Measurements from ENCODE around the gene BET1L.
A peak's percentile ranks its signal among the peaks of the same experiment; 100 is the strongest.

BET1L gene

GRCh38 chr11:208181-208916 is 1.1 kb upstream of the BET1L start:
- H3K4me3 ChIP-seq (ENCODE audit: low read depth, low read length): peak overlapping the region; percentile 84
- peak overlapping the region; percentile 74 for H3K9ac ChIP-seq (ENCODE audit: low read depth, low read length)
- no peaks in the 10 kb centered on the region for H3K9me3 ChIP-seq (ENCODE audit: control insufficient read depth, insufficient read depth, low read length)
- peaks cover 7% of the 10 kb centered on the region; the same call in 1 of the 2 replicates for H3K4me1 ChIP-seq (ENCODE audit: control insufficient read depth, insufficient read depth, low read length)
- H3K27ac ChIP-seq (ENCODE audit: low read depth, low read length): peak overlapping the region; percentile 98
- H3K36me3 ChIP-seq (ENCODE audit: control insufficient read depth, insufficient read depth, low read length): peaks cover 58% of the 10 kb centered on the region
- H3K27me3 ChIP-seq (ENCODE audit: control insufficient read depth, insufficient read depth, low read length): no peaks in the 10 kb centered on the region

DNA sequence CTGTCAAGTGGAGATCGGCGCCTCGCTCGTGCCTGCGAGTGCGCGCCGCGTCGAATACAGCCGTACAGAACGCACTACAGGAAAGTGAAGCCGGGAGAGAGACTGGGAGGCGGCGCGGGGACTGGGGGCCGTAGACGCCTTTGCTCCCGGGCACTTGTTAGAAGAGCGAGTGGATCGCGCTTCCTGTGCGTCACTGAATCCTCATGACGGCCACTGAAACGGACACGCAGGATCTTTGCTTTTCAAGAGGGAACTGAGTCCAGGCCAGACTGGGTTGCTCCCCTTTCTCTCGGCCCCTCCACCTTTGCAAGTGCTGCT is 623 bp upstream of the BET1L start:
- peaks cover 7% of the 10 kb centered on the region; the same call in 1 of the 2 replicates for H3K4me1 ChIP-seq (ENCODE audit: control insufficient read depth, insufficient read depth, low read length)
- H3K9me3 ChIP-seq (ENCODE audit: control insufficient read depth, insufficient read depth, low read length): no peaks in the 10 kb centered on the region
- H3K4me3 ChIP-seq (ENCODE audit: low read depth, low read length): peak overlapping the region; percentile 84
- H3K9ac ChIP-seq (ENCODE audit: low read depth, low read length): peak overlapping the region; percentile 74
- peak overlapping the region; percentile 98 for H3K27ac ChIP-seq (ENCODE audit: low read depth, low read length)
- H3K36me3 ChIP-seq (ENCODE audit: control insufficient read depth, insufficient read depth, low read length): peaks cover 53% of the 10 kb centered on the region
- no peaks in the 10 kb centered on the region for H3K27me3 ChIP-seq (ENCODE audit: control insufficient read depth, insufficient read depth, low read length)

GRCh38 chr11:206526-207207 is 532 bp downstream of the BET1L start:
- peak overlapping the region; percentile 84 for H3K4me3 ChIP-seq (ENCODE audit: low read depth, low read length)
- H3K27ac ChIP-seq (ENCODE audit: low read depth, low read length): peak overlapping the region; percentile 48
- H3K4me1 ChIP-seq (ENCODE audit: control insufficient read depth, insufficient read depth, low read length): peaks cover 7% of the 10 kb centered on the region; the same call in 1 of the 2 replicates
- no peaks in the 10 kb centered on the region for H3K9me3 ChIP-seq (ENCODE audit: control insufficient read depth, insufficient read depth, low read length)
- peaks cover 41% of the 10 kb centered on the region for H3K36me3 ChIP-seq (ENCODE audit: control insufficient read depth, insufficient read depth, low read length)
- H3K27me3 ChIP-seq (ENCODE audit: control insufficient read depth, insufficient read depth, low read length): no peaks in the 10 kb centered on the region
- H3K9ac ChIP-seq (ENCODE audit: low read depth, low read length): peak overlapping the region; percentile 81

- H3K27me3 ChIP-seq (ENCODE audit: control insufficient read depth, insufficient read depth, low read length): no peaks in the 10 kb centered on the region
- H3K36me3 ChIP-seq (ENCODE audit: control insufficient read depth, insufficient read depth, low read length): peaks cover 35% of the 10 kb centered on the region
- peak overlapping the region; percentile 84 for H3K4me3 ChIP-seq (ENCODE audit: low read depth, low read length)
- peaks cover 7% of the 10 kb centered on the region; the same call in 1 of the 2 replicates for H3K4me1 ChIP-seq (ENCODE audit: control insufficient read depth, insufficient read depth, low read length)
- no peak overlapping the region for H3K9ac ChIP-seq (ENCODE audit: low read depth, low read length)
- H3K27ac ChIP-seq (ENCODE audit: low read depth, low read length): no peak overlapping the region
- H3K9me3 ChIP-seq (ENCODE audit: control insufficient read depth, insufficient read depth, low read length): no peaks in the 10 kb centered on the region
These were observed 1.2 kb downstream of the BET1L start for GRCh38 chr11:206002-206384.

GRCh38 chr11:205221-206001 is 1.8 kb downstream of the BET1L start:
- Histone ChIP-seq H3K27ac (ENCODE audit: low read depth, low read length) (no peak overlapping the region), H3K9ac (ENCODE audit: low read depth, low read length) (no peak overlapping the region), H3K9me3 (ENCODE audit: control insufficient read depth, insufficient read depth, low read length) (no peaks in the 10 kb centered on the region), H3K36me3 (ENCODE audit: control insufficient read depth, insufficient read depth, low read length) (peaks cover 29% of the 10 kb centered on the region), H3K27me3 (ENCODE audit: control insufficient read depth, insufficient read depth, low read length) (no peaks in the 10 kb centered on the region), H3K4me1 (ENCODE audit: control insufficient read depth, insufficient read depth, low read length) (peaks cover 7% of the 10 kb centered on the region; the same call in 1 of the 2 replicates), H3K4me3 (ENCODE audit: low read depth, low read length) (no peak overlapping the region)

DNA sequence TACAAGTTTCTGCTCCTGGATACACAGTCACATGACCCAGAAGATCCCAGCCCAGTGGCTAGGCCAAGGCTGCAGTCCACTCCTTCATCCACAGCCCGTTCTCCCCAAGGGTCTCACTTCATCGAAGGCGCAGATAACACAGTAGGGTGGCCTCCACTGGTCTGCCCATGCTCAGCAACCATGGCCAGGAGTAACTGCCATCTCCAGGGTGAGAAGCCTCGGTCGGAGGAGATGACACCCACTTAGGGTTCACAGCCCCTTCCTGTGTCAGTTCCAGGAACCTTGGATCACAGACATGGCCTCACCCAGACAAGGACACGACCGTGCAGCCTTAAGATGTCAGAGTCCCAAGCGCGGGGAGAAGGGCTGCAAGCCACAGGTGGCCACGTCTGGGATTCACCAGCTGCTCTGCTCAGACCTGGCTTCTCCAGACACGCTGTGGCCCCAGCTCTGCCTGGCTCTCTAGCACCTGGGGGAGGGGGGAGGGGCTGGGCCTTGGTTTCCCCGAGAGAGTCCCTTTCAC is 2.6 kb downstream of the BET1L start:
- Histone ChIP-seq H3K27ac (ENCODE audit: low read depth, low read length) (no peak overlapping the region), H3K4me1 (ENCODE audit: control insufficient read depth, insufficient read depth, low read length) (peaks cover 7% of the 10 kb centered on the region; the same call in 1 of the 2 replicates), H3K4me3 (ENCODE audit: low read depth, low read length) (no peak overlapping the region), H3K27me3 (ENCODE audit: control insufficient read depth, insufficient read depth, low read length) (no peaks in the 10 kb centered on the region), H3K36me3 (ENCODE audit: control insufficient read depth, insufficient read depth, low read length) (peaks cover 21% of the 10 kb centered on the region), H3K9me3 (ENCODE audit: control insufficient read depth, insufficient read depth, low read length) (no peaks in the 10 kb centered on the region), H3K9ac (ENCODE audit: low read depth, low read length) (no peak overlapping the region)

GRCh38 chr11:203945-204586 is 3.1 kb downstream of the BET1L start:
- peaks cover 19% of the 10 kb centered on the region for H3K36me3 ChIP-seq (ENCODE audit: control insufficient read depth, insufficient read depth, low read length)

GRCh38 chr11:203056-203944 is 3.9 kb downstream of the BET1L start:
- Histone ChIP-seq H3K9me3 (ENCODE audit: control insufficient read depth, insufficient read depth, low read length) (no peaks in the 10 kb centered on the region), H3K9ac (ENCODE audit: low read depth, low read length) (no peak overlapping the region), H3K4me3 (ENCODE audit: low read depth, low read length) (no peak overlapping the region), H3K4me1 (ENCODE audit: control insufficient read depth, insufficient read depth, low read length) (peaks cover 7% of the 10 kb centered on the region; the same call in 1 of the 2 replicates), H3K36me3 (ENCODE audit: control insufficient read depth, insufficient read depth, low read length) (peaks cover 19% of the 10 kb centered on the region), H3K27me3 (ENCODE audit: control insufficient read depth, insufficient read depth, low read length) (no peaks in the 10 kb centered on the region), H3K27ac (ENCODE audit: low read depth, low read length) (no peak overlapping the region)

More at GRCh38 chr11:203945-204586, 3.1 kb downstream of the BET1L start:
- Histone ChIP-seq H3K4me1 (ENCODE audit: control insufficient read depth, insufficient read depth, low read length) (peaks cover 7% of the 10 kb centered on the region; the same call in 1 of the 2 replicates), H3K9ac (ENCODE audit: low read depth, low read length) (no peak overlapping the region), H3K9me3 (ENCODE audit: control insufficient read depth, insufficient read depth, low read length) (no peaks in the 10 kb centered on the region), H3K27ac (ENCODE audit: low read depth, low read length) (no peak overlapping the region), H3K4me3 (ENCODE audit: low read depth, low read length) (no peak overlapping the region), H3K27me3 (ENCODE audit: control insufficient read depth, insufficient read depth, low read length) (no peaks in the 10 kb centered on the region)

DNA sequence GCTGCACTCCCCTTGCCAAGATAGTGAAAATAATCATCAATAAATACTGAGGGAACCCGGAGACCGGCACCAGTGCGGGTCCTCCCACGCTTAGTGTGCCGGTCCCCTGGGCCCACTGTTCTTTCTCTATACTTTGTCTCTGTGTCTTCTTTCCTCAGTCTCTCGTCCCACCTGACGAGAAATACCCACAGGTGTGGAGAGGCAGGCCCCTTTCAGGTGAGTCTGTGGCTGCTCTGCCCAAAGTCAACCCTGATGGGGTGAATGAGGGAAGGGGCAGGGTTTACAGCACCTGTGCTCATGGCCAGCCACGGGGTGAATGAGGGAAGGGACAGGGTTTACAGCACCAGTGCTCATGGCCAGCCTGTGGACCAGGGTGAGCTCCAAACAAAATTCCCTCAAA is 4.7 kb downstream of the BET1L start:
- Histone ChIP-seq H3K36me3 (ENCODE audit: control insufficient read depth, insufficient read depth, low read length) (peaks cover 19% of the 10 kb centered on the region), H3K9ac (ENCODE audit: low read depth, low read length) (no peak overlapping the region), H3K4me3 (ENCODE audit: low read depth, low read length) (no peak overlapping the region), H3K9me3 (ENCODE audit: control insufficient read depth, insufficient read depth, low read length) (no peaks in the 10 kb centered on the region; the same call in 1 of the 2 replicates), H3K27ac (ENCODE audit: low read depth, low read length) (no peak overlapping the region), H3K4me1 (ENCODE audit: control insufficient read depth, insufficient read depth, low read length) (peaks cover 7% of the 10 kb centered on the region; the same call in 1 of the 2 replicates), H3K27me3 (ENCODE audit: control insufficient read depth, insufficient read depth, low read length) (no peaks in the 10 kb centered on the region)

Data from HUES48 (cell line).